Erythroblast (primary cell): ENCODE measurements around the gene PSMD13.

Experiments used
- GATA1 ChIP-seq: IDR thresholded peaks from 2 replicates; pipeline ENCODE4 v1.6.1; 2011; ENCODE audit warnings: low read depth, mild to moderate bottlenecking, control low read depth, low read length, moderate library complexity
- POLR2A ChIP-seq: IDR thresholded peaks from 2 replicates; pipeline ENCODE4 v1.6.1; 2011; ENCODE audit warnings: mild to moderate bottlenecking, low read length

GRCh38 chr11:299081-299891 lies 62.5 kb downstream of the PSMD13 start, which contains the start of gene IFITM5:
- TF ChIP-seq POLR2A = no peak
- no peak for TF ChIP-seq GATA1
